ENCODE results near the gene NCOA1.
"Not testable (repeated sequence)": the region's sequence is repeated elsewhere in the genome, so short reads cannot be mapped to it uniquely, and the experiment has no call there.

Gene NCOA1

GRCh38 chr2:24527536-24527935, 36.5 kb downstream of the NCOA1 start:
- H3K4me1 Mint-ChIP-seq: peaks cover 33% of the 10 kb centered on the region
- no peaks in the 10 kb centered on the region for H3K36me3 Mint-ChIP-seq
- DNase-seq (ENCODE audit: low spot score in 2 of 2) (no peak), ATAC-seq (no peak)
- H3K27ac Mint-ChIP-seq: no peak overlapping the region
- H3K9me3 Mint-ChIP-seq: peaks cover 2% of the 10 kb centered on the region
- no peak overlapping the region for H3K4me3 Mint-ChIP-seq

- Mint-ChIP-seq H3K4me3 (no peak overlapping the region), H3K9me3 (peaks cover 2% of the 10 kb centered on the region), H3K27ac (no peak overlapping the region), H3K36me3 (no peaks in the 10 kb centered on the region), H3K4me1 (peaks cover 48% of the 10 kb centered on the region)
- ATAC-seq (no peak), DNase-seq (ENCODE audit: low spot score in 2 of 2) (no peak)
Measured at GRCh38 chr2:24530796-24531195, 39.7 kb downstream of the NCOA1 start.

- H3K4me3 Mint-ChIP-seq; H3K27ac Mint-ChIP-seq; H3K36me3 Mint-ChIP-seq; ATAC-seq; H3K9me3 Mint-ChIP-seq; DNase-seq (ENCODE audit: low spot score in 2 of 2): not testable (repeated sequence)
- peaks cover 51% of the 10 kb centered on the region for H3K4me1 Mint-ChIP-seq
Measured at GRCh38 chr2:24531610-24532009, 40.6 kb downstream of the NCOA1 start.

- not testable (repeated sequence) for H3K36me3 Mint-ChIP-seq; H3K4me3 Mint-ChIP-seq; ATAC-seq; H3K27ac Mint-ChIP-seq; DNase-seq (ENCODE audit: low spot score in 2 of 2); H3K9me3 Mint-ChIP-seq
- peaks cover 54% of the 10 kb centered on the region for H3K4me1 Mint-ChIP-seq
Measured at GRCh38 chr2:24532057-24532456, 41.0 kb downstream of the NCOA1 start.

- not testable (repeated sequence) for H3K9me3 Mint-ChIP-seq; H3K36me3 Mint-ChIP-seq; H3K4me3 Mint-ChIP-seq; DNase-seq (ENCODE audit: low spot score in 2 of 2); ATAC-seq; H3K27ac Mint-ChIP-seq
- peaks cover 52% of the 10 kb centered on the region for H3K4me1 Mint-ChIP-seq
Measured at GRCh38 chr2:24533574-24533973, 42.5 kb downstream of the NCOA1 start.

GRCh38 chr2:24538720-24539119, 47.7 kb downstream of the NCOA1 start:
- Mint-ChIP-seq H3K36me3 (no peaks in the 10 kb centered on the region), H3K4me3 (no peak overlapping the region), H3K4me1 (peaks cover 68% of the 10 kb centered on the region), H3K9me3 (peaks cover 7% of the 10 kb centered on the region), H3K27ac (peak overlapping the region; percentile 63)
- DNase-seq (ENCODE audit: low spot score in 2 of 2) (no peak), ATAC-seq (no peak)

- H3K36me3 Mint-ChIP-seq: no peaks in the 10 kb centered on the region
- H3K27ac Mint-ChIP-seq: peak overlapping the region; percentile 63
Measured at GRCh38 chr2:24539258-24539657, 48.2 kb downstream of the NCOA1 start.

GRCh38 chr2:24540011-24540477, 49.0 kb downstream of the NCOA1 start:
- Mint-ChIP-seq H3K27ac (no peak overlapping the region), H3K36me3 (no peaks in the 10 kb centered on the region), H3K9me3 (peaks cover 13% of the 10 kb centered on the region), H3K4me3 (no peak overlapping the region), H3K4me1 (peaks cover 68% of the 10 kb centered on the region)
- no peak for ATAC-seq
- DNase-seq (ENCODE audit: low spot score in 2 of 2): no peak

More at GRCh38 chr2:24539258-24539657, 48.2 kb downstream of the NCOA1 start:
- H3K4me3 Mint-ChIP-seq: no peak overlapping the region
- DNase-seq (ENCODE audit: low spot score in 2 of 2) (no peak), ATAC-seq (no peak)
- H3K4me1 Mint-ChIP-seq: peaks cover 68% of the 10 kb centered on the region
- peaks cover 12% of the 10 kb centered on the region for H3K9me3 Mint-ChIP-seq

GRCh38 chr2:24541621-24542020, 50.6 kb downstream of the NCOA1 start:
- Mint-ChIP-seq H3K4me3 (no peak overlapping the region), H3K36me3 (no peaks in the 10 kb centered on the region), H3K27ac (no peak overlapping the region), H3K9me3 (peaks cover 13% of the 10 kb centered on the region), H3K4me1 (peaks cover 54% of the 10 kb centered on the region)
- no peak for DNase-seq (ENCODE audit: low spot score in 2 of 2)
- no peak for ATAC-seq

- no peak overlapping the region for H3K4me3 Mint-ChIP-seq
- DNase-seq (ENCODE audit: low spot score in 2 of 2) (no peak), ATAC-seq (no peak)
- peaks cover 46% of the 10 kb centered on the region for H3K4me1 Mint-ChIP-seq
- H3K9me3 Mint-ChIP-seq: peaks cover 13% of the 10 kb centered on the region
- H3K27ac Mint-ChIP-seq: no peak overlapping the region
- H3K36me3 Mint-ChIP-seq: no peaks in the 10 kb centered on the region
Measured at GRCh38 chr2:24542269-24542872, 51.3 kb downstream of the NCOA1 start.

- H3K4me3 Mint-ChIP-seq: no peak overlapping the region
- no peaks in the 10 kb centered on the region for H3K36me3 Mint-ChIP-seq
- no peak for ATAC-seq
- peaks cover 43% of the 10 kb centered on the region for H3K4me1 Mint-ChIP-seq
- H3K27ac Mint-ChIP-seq: no peak overlapping the region
- no peak for DNase-seq (ENCODE audit: low spot score in 2 of 2)
- H3K9me3 Mint-ChIP-seq: peaks cover 15% of the 10 kb centered on the region
Measured at GRCh38 chr2:24543252-24543651, 52.2 kb downstream of the NCOA1 start.

GRCh38 chr2:24544456-24545115, 53.5 kb downstream of the NCOA1 start:
- Mint-ChIP-seq H3K27ac (peak overlapping the region; percentile 2), H3K36me3 (no peaks in the 10 kb centered on the region), H3K4me1 (peaks cover 34% of the 10 kb centered on the region)

GRCh38 chr2:24546669-24547068, 55.6 kb downstream of the NCOA1 start:
- no peak overlapping the region for H3K27ac Mint-ChIP-seq
- H3K4me3 Mint-ChIP-seq: no peak overlapping the region
- no peaks in the 10 kb centered on the region for H3K36me3 Mint-ChIP-seq
- peaks cover 32% of the 10 kb centered on the region for H3K4me1 Mint-ChIP-seq
- DNase-seq (ENCODE audit: low spot score in 2 of 2): no peak
- no peak for ATAC-seq
- peaks cover 22% of the 10 kb centered on the region for H3K9me3 Mint-ChIP-seq

More at GRCh38 chr2:24544456-24545115, 53.5 kb downstream of the NCOA1 start:
- peak overlapping the region; percentile 7 for H3K4me3 Mint-ChIP-seq
- H3K9me3 Mint-ChIP-seq: peaks cover 18% of the 10 kb centered on the region
- ATAC-seq (peak; percentile 77), DNase-seq (ENCODE audit: low spot score in 2 of 2) (no peak)

GRCh38 chr2:24548058-24548457, 57.0 kb downstream of the NCOA1 start:
- Mint-ChIP-seq H3K9me3 (peaks cover 18% of the 10 kb centered on the region), H3K36me3 (no peaks in the 10 kb centered on the region), H3K27ac (no peak overlapping the region), H3K4me3 (no peak overlapping the region), H3K4me1 (peaks cover 30% of the 10 kb centered on the region)
- ATAC-seq (no peak), DNase-seq (ENCODE audit: low spot score in 2 of 2) (no peak)

- H3K4me3 Mint-ChIP-seq; DNase-seq (ENCODE audit: low spot score in 2 of 2): not testable (repeated sequence)
- H3K9me3 Mint-ChIP-seq: peaks cover 12% of the 10 kb centered on the region
- peak overlapping the region; percentile 29 for H3K27ac Mint-ChIP-seq
- peaks cover 10% of the 10 kb centered on the region for H3K36me3 Mint-ChIP-seq
- peaks cover 23% of the 10 kb centered on the region for H3K4me1 Mint-ChIP-seq
- ATAC-seq: peak; percentile 55
Measured at GRCh38 chr2:24550301-24550700, 59.2 kb downstream of the NCOA1 start.

GRCh38 chr2:24551016-24551415, 60.0 kb downstream of the NCOA1 start:
- no peak for ATAC-seq
- no peak overlapping the region for H3K4me3 Mint-ChIP-seq

More at GRCh38 chr2:24551016-24551415, 60.0 kb downstream of the NCOA1 start:
- H3K27ac Mint-ChIP-seq: no peak overlapping the region
- peaks cover 23% of the 10 kb centered on the region for H3K4me1 Mint-ChIP-seq
- DNase-seq (ENCODE audit: low spot score in 2 of 2): no peak
- H3K9me3 Mint-ChIP-seq: peaks cover 14% of the 10 kb centered on the region
- peaks cover 10% of the 10 kb centered on the region for H3K36me3 Mint-ChIP-seq

Data from stimulated activated effector memory CD8-positive, alpha-beta T cell treated with anti-CD3 and anti-CD28 coated beads, Interleukin-12 subunit alpha, Interleukin-12 subunit beta, amount 100 ng/mL, for 72 hours (primary cell).